Kidney (tissue), 14 donors: Measurements from ENCODE around the gene NPIPB9. TPM values are rescaled to one million over a fixed set of nuclear protein-coding genes. Genes with fewer than 3 reads are reported as not detected.
A peak's percentile ranks its signal among the peaks of the same experiment; 100 is the strongest.

Source experiments
- DNase-seq, 5 donors: peaks; one replicate each; pipeline ENCODE4 v3.0.0-alpha.2; 2013 to 2020
- FAIRE-seq: peaks from 2 replicates; lab custom pipeline; 2012; peaks lifted over from hg19 to GRCh38; lab: Jason Lieb, UNC
- H3K27ac ChIP-seq, 2 donors: one replicate each; pipeline ENCODE4 v1.7.0; 2013; ENCODE audit warnings: low read depth in 2 of 2, low read length in 2 of 2, inconsistent platforms in 1 of 2
- H3K27me3 ChIP-seq: one replicate; pipeline ENCODE4 v1.7.1; 2013; ENCODE audit warnings: low read length, inconsistent platforms; ENCODE audit not compliant: control insufficient read depth, insufficient read depth
- H3K36me3 ChIP-seq, 3 donors: one replicate each; pipeline versions ENCODE4 v1.7.0 to v1.7.1; 2013; ENCODE audit warnings: low read length in 3 of 3, control low read depth in 1 of 3, inconsistent platforms in 1 of 3; ENCODE audit not compliant: insufficient read depth in 3 of 3, control insufficient read depth in 2 of 3
- H3K4me1 ChIP-seq, 3 donors: one replicate each; pipeline versions ENCODE4 v1.7.0 to v1.7.1; 2013; ENCODE audit warnings: low read length in 3 of 3, inconsistent platforms in 1 of 3, low read depth in 1 of 3; ENCODE audit not compliant: control insufficient read depth in 2 of 3, insufficient read depth in 2 of 3
- H3K4me3 ChIP-seq, 3 donors: one replicate each; pipeline versions ENCODE4 v1.7.0 to v1.8.1; 2013; ENCODE audit warnings: low read length in 3 of 3, control low read depth in 1 of 3, inconsistent platforms in 1 of 3
- H3K9ac ChIP-seq, 3 donors: one replicate each; pipeline versions ENCODE4 v1.7.0 to v1.7.1; 2013; ENCODE audit warnings: low read length in 3 of 3, control low read depth in 1 of 3, inconsistent platforms in 1 of 3
- H3K9me3 ChIP-seq, 3 donors: one replicate each; pipeline versions ENCODE4 v1.7.0 to v1.7.1; 2013; ENCODE audit warnings: low read length in 3 of 3, control low read depth in 1 of 3, inconsistent platforms in 1 of 3; ENCODE audit not compliant: control insufficient read depth in 2 of 3, insufficient read depth in 1 of 3
- CTCF ChIP-seq: IDR thresholded peaks from 3 replicates; pipeline ENCODE4 v1.5.1; 2012; ENCODE audit warnings: mild to moderate bottlenecking, moderate library complexity, borderline replicate concordance; ENCODE audit not compliant: insufficient read depth; ENCODE audit errors: extremely low read depth
- intact Hi-C: fragments of 100-400 bp; cut with DNase I; formaldehyde crosslinking; loops from one replicate; pipeline ENCODE4 v1.11.1; 2022
- microRNA-seq: library from miRNA; unstranded; fragments of <30 nt; microRNA quantifications from one replicate; pipeline ENCODE4 v1.2.0, GENCODE V29; 2020
- polyA plus RNA-seq: library from polyadenylated mRNA; stranded (reverse); fragments of 350-450 nt; fragmentation: Illumina TruSeq; extraction: RNeasy Lipid Tissue Mini Kit (QIAGEN cat#74804); gene quantifications from one replicate; pipeline ENCODE4 v1.2.3, GENCODE V29; 2014; ENCODE audit warnings: low read depth, low replicate concordance; ENCODE audit not compliant: insufficient read depth
- total RNA-seq: library from RNA; stranded (reverse); fragmentation: NEBNext Ultra II Directional; extraction: Animal tissue kit (Norgen Biotek cat#: 25700); gene quantifications from one replicate; pipeline ENCODE4 v1.2.1, GENCODE V29; 2021
- donor health status: control.
- donor health status: control.
- donor health status: control.
- donor health status: control.
- donor health status: control.
- donor health status: DM: yes; HTN: yes; CAD: no.
- donor health status: Normal renal cell carcinoma (clear cell type).

Gene NPIPB9
- total and polyA plus RNA-seq, 2 donors from 2014 or later: 0.37 to 3.5 TPM

GRCh38 chr16:28821874-28822519 is 70.4 kb downstream of the NPIPB9 start:
- peak overlapping the region in 1 of 2 donors; percentile 98 for H3K27ac ChIP-seq
- H3K4me1 ChIP-seq: peaks cover 0 to 14% (median 0%) of the 10 kb centered on the region in 3 donors
- intact Hi-C loops: no loop called here
- DNase-seq (peak in 1 of 5 donors; percentile 46), FAIRE-seq (no peak)
- no peak for TF ChIP-seq CTCF
- peak overlapping the region; percentile 65 to 85 (median 78) for H3K4me3 ChIP-seq
- H3K9ac ChIP-seq: peak overlapping the region; percentile 22 to 86 (median 50)
- peaks cover 3 to 17% (median 9%) of the 10 kb centered on the region in 3 donors for H3K36me3 ChIP-seq
- no peaks in the 10 kb centered on the region for H3K9me3 ChIP-seq
- no peaks in the 10 kb centered on the region for H3K27me3 ChIP-seq

Small RNA genes lying within 50 kb of the gene (microRNA-seq; reads per million reads assigned to microRNA genes)
- not detected for gene MIR6862-2

Other genes with a start within 250 kb of the NPIPB9 start
- gene IL27, start 245.0 kb upstream of the NPIPB9 start, total RNA-seq: 0.31 TPM
- not detected for gene IL27, start 245.0 kb upstream of the NPIPB9 start, polyA plus RNA-seq
- gene NUPR1, start 212.8 kb upstream of the NPIPB9 start, total RNA-seq: 64.7 TPM
- gene NUPR1, start 212.8 kb upstream of the NPIPB9 start, polyA plus RNA-seq: 125 TPM
- 28.5 TPM for gene SGF29, start 197.9 kb upstream of the NPIPB9 start, total RNA-seq
- 20.6 TPM for gene SGF29, start 197.9 kb upstream of the NPIPB9 start, polyA plus RNA-seq
- gene SULT1A2, start 154.7 kb upstream of the NPIPB9 start, total RNA-seq: 1.1 TPM
- 13.3 TPM for gene SULT1A2, start 154.7 kb upstream of the NPIPB9 start, polyA plus RNA-seq
- 20.7 TPM for gene SULT1A1, start 141.7 kb upstream of the NPIPB9 start, total RNA-seq
- gene SULT1A1, start 141.7 kb upstream of the NPIPB9 start, polyA plus RNA-seq: 50.2 TPM
- 2.0 TPM for gene NPIPB8, start 113.7 kb upstream of the NPIPB9 start, total RNA-seq
- not detected for gene NPIPB8, start 113.7 kb upstream of the NPIPB9 start, polyA plus RNA-seq
- gene EIF3C, start 40.3 kb upstream of the NPIPB9 start, total RNA-seq: 424 TPM
- 542 TPM for gene EIF3C, start 40.3 kb upstream of the NPIPB9 start, polyA plus RNA-seq
- 102 TPM for gene ATXN2L, start 71.2 kb downstream of the NPIPB9 start, total RNA-seq
- gene ATXN2L, start 71.2 kb downstream of the NPIPB9 start, polyA plus RNA-seq: 43.2 TPM
- gene TUFM, start 94.6 kb downstream of the NPIPB9 start, total RNA-seq: 146 TPM
- gene TUFM, start 94.6 kb downstream of the NPIPB9 start, polyA plus RNA-seq: 443 TPM
- 64.4 TPM for gene SH2B1, start 112.1 kb downstream of the NPIPB9 start, total RNA-seq
- 44.8 TPM for gene SH2B1, start 112.1 kb downstream of the NPIPB9 start, polyA plus RNA-seq
- gene ATP2A1, start 126.7 kb downstream of the NPIPB9 start, total RNA-seq: 0.25 TPM
- 0.47 TPM for gene ATP2A1, start 126.7 kb downstream of the NPIPB9 start, polyA plus RNA-seq
- 30.1 TPM for gene RABEP2, start 173.5 kb downstream of the NPIPB9 start, total RNA-seq
- 21.0 TPM for gene RABEP2, start 173.5 kb downstream of the NPIPB9 start, polyA plus RNA-seq
- 2.6 TPM for gene CD19, start 180.2 kb downstream of the NPIPB9 start, total RNA-seq
- 0.47 TPM for gene CD19, start 180.2 kb downstream of the NPIPB9 start, polyA plus RNA-seq
- gene NFATC2IP, start 199.2 kb downstream of the NPIPB9 start, total RNA-seq: 31.0 TPM
- gene NFATC2IP, start 199.2 kb downstream of the NPIPB9 start, polyA plus RNA-seq: 8.9 TPM
- 38.4 TPM for gene SPNS1, start 223.0 kb downstream of the NPIPB9 start, total RNA-seq
- gene SPNS1, start 223.0 kb downstream of the NPIPB9 start, polyA plus RNA-seq: 34.5 TPM
- 12.5 TPM for gene LAT, start 233.3 kb downstream of the NPIPB9 start, total RNA-seq
- gene LAT, start 233.3 kb downstream of the NPIPB9 start, polyA plus RNA-seq: 8.3 TPM